Activated CD8-positive, alpha-beta T cell treated with anti-CD3 and anti-CD28 coated beads for 36 hours (primary cell): ENCODE data around the gene OTOP3. TPM values are rescaled to one million over a fixed set of nuclear protein-coding genes. Genes with fewer than 3 reads are reported as not detected.

Experiments used
- total RNA-seq, 2 experiments: library from RNA; stranded (reverse); gene quantifications; one replicate each; pipeline ENCODE4 v1.2.3, GENCODE V29; 2021

OTOP3 gene
- total RNA-seq, 2 experiments from 2014 or later: not detected

Other genes with a start within 250 kb of the OTOP3 start
- gene CD300LF, start 223.0 kb upstream of the OTOP3 start, total RNA-seq: not detected
- gene RAB37, start 198.6 kb upstream of the OTOP3 start, total RNA-seq: 1 to 10 TPM; 6.6 to 6.7 TPM
- gene NHERF1, start 187.3 kb upstream of the OTOP3 start, total RNA-seq: 100 to 1,000 TPM; 143 to 150 TPM
- gene NAT9, start 159.6 kb upstream of the OTOP3 start, total RNA-seq: 10 to 100 TPM; 35.5 to 42.4 TPM
- gene GRIN2C, start 76.0 kb upstream of the OTOP3 start, total RNA-seq: not detected
- 10 to 100 TPM; 20.0 to 24.3 TPM for gene FDXR, start 62.9 kb upstream of the OTOP3 start, total RNA-seq
- gene FADS6, start 42.3 kb upstream of the OTOP3 start, total RNA-seq: not detected
- not detected for gene USH1G, start 12.6 kb upstream of the OTOP3 start, total RNA-seq
- gene OTOP2, start 11.6 kb upstream of the OTOP3 start, total RNA-seq: not detected
- gene HID1, start 36.9 kb downstream of the OTOP3 start, total RNA-seq: 1 to 10 TPM; 1.4 to 1.7 TPM
- gene CDR2L, start 51.7 kb downstream of the OTOP3 start, total RNA-seq: under 1 TPM; 0.59 to 0.94 TPM
- 10 to 100 TPM; 53.6 to 62.4 TPM for gene MRPL58, start 76.8 kb downstream of the OTOP3 start, total RNA-seq
- 100 to 1,000 TPM; 177 to 183 TPM for gene ATP5PD, start 111.1 kb downstream of the OTOP3 start, total RNA-seq
- gene KCTD2, start 111.3 kb downstream of the OTOP3 start, total RNA-seq: 10 to 100 TPM; 10.5 to 11.4 TPM
- gene SLC16A5, start 152.1 kb downstream of the OTOP3 start, total RNA-seq: 1 to 10 TPM; 2.0 to 2.8 TPM
- gene ARMC7, start 174.1 kb downstream of the OTOP3 start, total RNA-seq: 1 to 10 TPM; 5.4 TPM
- gene NT5C, start 195.8 kb downstream of the OTOP3 start, total RNA-seq: 10 to 100 TPM; 66.1 to 68.1 TPM
- 100 to 1,000 TPM; 203 to 208 TPM for gene JPT1, start 218.6 kb downstream of the OTOP3 start, total RNA-seq
- gene SUMO2, start 247.1 kb downstream of the OTOP3 start, total RNA-seq: 100 to 1,000 TPM; 506 to 525 TPM